ENCODE results near the gene TECPR2.

DNA sequence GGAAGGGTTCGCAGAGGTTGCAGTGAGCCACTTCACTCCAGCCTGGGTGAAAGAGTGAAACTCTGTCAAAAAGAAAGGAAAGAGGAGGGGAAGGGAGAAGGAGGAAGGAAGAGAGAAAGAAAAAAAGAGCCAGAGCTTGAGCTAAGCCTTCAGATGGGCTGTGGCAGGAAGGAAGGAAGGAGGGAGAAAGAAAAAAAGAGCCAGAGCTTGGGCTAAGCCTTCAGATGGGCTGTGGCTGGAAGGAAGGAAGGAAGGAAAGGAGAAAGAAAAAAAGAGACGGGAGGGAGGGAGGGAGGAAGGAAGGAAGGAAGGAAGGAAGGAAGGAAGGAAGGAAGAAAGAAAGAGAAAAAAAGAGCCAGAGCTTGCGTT lies 160.4 kb downstream of the TECPR2 start:
- TF ChIP-seq, protein P1, sequence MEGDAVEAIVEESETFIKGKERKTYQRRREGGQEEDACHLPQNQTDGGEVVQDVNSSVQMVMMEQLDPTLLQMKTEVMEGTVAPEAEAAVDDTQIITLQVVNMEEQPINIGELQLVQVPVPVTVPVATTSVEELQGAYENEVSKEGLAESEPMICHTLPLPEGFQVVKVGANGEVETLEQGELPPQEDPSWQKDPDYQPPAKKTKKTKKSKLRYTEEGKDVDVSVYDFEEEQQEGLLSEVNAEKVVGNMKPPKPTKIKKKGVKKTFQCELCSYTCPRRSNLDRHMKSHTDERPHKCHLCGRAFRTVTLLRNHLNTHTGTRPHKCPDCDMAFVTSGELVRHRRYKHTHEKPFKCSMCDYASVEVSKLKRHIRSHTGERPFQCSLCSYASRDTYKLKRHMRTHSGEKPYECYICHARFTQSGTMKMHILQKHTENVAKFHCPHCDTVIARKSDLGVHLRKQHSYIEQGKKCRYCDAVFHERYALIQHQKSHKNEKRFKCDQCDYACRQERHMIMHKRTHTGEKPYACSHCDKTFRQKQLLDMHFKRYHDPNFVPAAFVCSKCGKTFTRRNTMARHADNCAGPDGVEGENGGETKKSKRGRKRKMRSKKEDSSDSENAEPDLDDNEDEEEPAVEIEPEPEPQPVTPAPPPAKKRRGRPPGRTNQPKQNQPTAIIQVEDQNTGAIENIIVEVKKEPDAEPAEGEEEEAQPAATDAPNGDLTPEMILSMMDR (IDR thresholded peaks at IDR 0.05 in 8 of 11, conservative IDR thresholded peaks at IDR 0.05 in 3 of 11), result no peak
- TF ChIP-seq POLR2AphosphoS5 (IDR thresholded peaks at IDR 0.05) (no peak), POLR2A (IDR thresholded peaks at IDR 0.05) (no peak)

Measured in spleen (tissue), 7 donors.